Thymus (tissue), 11 donors: ENCODE results near the gene IGSF21. TPM values are rescaled to one million over a fixed set of nuclear protein-coding genes. Genes with fewer than 3 reads are reported as not detected.

Source experiments
- DNase-seq, 9 donors: peaks; one replicate each; pipeline ENCODE4 v3.0.0-alpha.2; 2013; ENCODE audit warnings: low spot score in 9 of 9, low read depth in 6 of 9, missing footprints in 1 of 9
- H3K27ac ChIP-seq, 2 donors: one replicate each; pipeline ENCODE4 v1.5.1; 2013; ENCODE audit warnings: control low read depth in 1 of 2, low read depth in 1 of 2, low read length in 1 of 2, mild to moderate bottlenecking in 1 of 2, moderate library complexity in 1 of 2
- H3K27me3 ChIP-seq, 2 donors: one replicate each; pipeline ENCODE4 v1.5.1; 2013; ENCODE audit warnings: low read length in 1 of 2; ENCODE audit not compliant: control insufficient read depth in 2 of 2, insufficient read depth in 1 of 2
- H3K36me3 ChIP-seq, 2 donors: one replicate each; pipeline ENCODE4 v1.5.1; 2013; ENCODE audit warnings: low read length in 1 of 2, mild to moderate bottlenecking in 1 of 2, moderate library complexity in 1 of 2; ENCODE audit not compliant: control insufficient read depth in 2 of 2, insufficient read depth in 2 of 2
- H3K4me1 ChIP-seq, 2 donors: one replicate each; pipeline ENCODE4 v1.5.1; 2013; ENCODE audit warnings: low read length in 2 of 2; ENCODE audit not compliant: control insufficient read depth in 2 of 2, insufficient read depth in 2 of 2
- H3K4me3 ChIP-seq, 2 donors: one replicate each; pipeline ENCODE4 v1.5.1; 2013; ENCODE audit warnings: low read length in 2 of 2, control low read depth in 1 of 2, mild to moderate bottlenecking in 1 of 2
- H3K9me3 ChIP-seq, 2 donors: one replicate each; pipeline ENCODE4 v1.5.1; 2013; ENCODE audit warnings: low read length in 1 of 2, mild to moderate bottlenecking in 1 of 2; ENCODE audit not compliant: control insufficient read depth in 2 of 2, insufficient read depth in 1 of 2
- WGBS: extraction: QIAGEN DNeasy Blood & Tissue Kit; methylation state at CpG from one replicate; pipeline ENCODE4 v1.1.7; 2013; 5-methylcytosine and 5-hydroxymethylcytosine counted together
- polyA plus RNA-seq: library from polyadenylated mRNA; stranded (reverse); fragments of 200-250 nt; gene quantifications from one replicate; pipeline ENCODE4 v1.2.3, GENCODE V29; 2013
- total RNA-seq: library from RNA; stranded (reverse); fragments of 120-200 nt; gene quantifications from one replicate; pipeline ENCODE4 v1.2.4, GENCODE V29; 2013
- donor health status: healthy.

Gene IGSF21
- total and polyA plus RNA-seq, 2 donors: 0.85 to 2.1 TPM

- Histone ChIP-seq H3K4me1 (no peaks in the 10 kb centered on the region), H3K27me3 (peaks cover 0 to 13% of the 10 kb centered on the region in 2 donors), H3K9me3 (no peaks in the 10 kb centered on the region), H3K27ac (no peak overlapping the region), H3K36me3 (no peaks in the 10 kb centered on the region), H3K4me3 (no peak overlapping the region)
- DNase-seq: no peak
- 88% methylated on average over 6 of the region's 6 CpGs for WGBS
Observed at GRCh38 chr1:18387307-18387706, 279.7 kb downstream of the IGSF21 start.

GRCh38 chr1:18390953-18391352, 283.4 kb downstream of the IGSF21 start:
- no peaks in the 10 kb centered on the region for H3K4me1 ChIP-seq
- DNase-seq: no peak
- 86% methylated on average over 11 of the region's 11 CpGs for WGBS
- H3K36me3 ChIP-seq: no peaks in the 10 kb centered on the region
- no peak overlapping the region for H3K4me3 ChIP-seq
- no peak overlapping the region for H3K27ac ChIP-seq
- H3K9me3 ChIP-seq: no peaks in the 10 kb centered on the region
- peaks cover 0 to 5% of the 10 kb centered on the region in 2 donors for H3K27me3 ChIP-seq

GRCh38 chr1:18394563-18395156, 287.1 kb downstream of the IGSF21 start:
- DNase-seq: no peak
- H3K27me3 ChIP-seq: no peaks in the 10 kb centered on the region
- H3K4me3 ChIP-seq: no peak overlapping the region
- no peaks in the 10 kb centered on the region for H3K4me1 ChIP-seq
- no peak overlapping the region for H3K27ac ChIP-seq
- WGBS: 93% methylated on average over 9 of the region's 9 CpGs
- no peaks in the 10 kb centered on the region for H3K36me3 ChIP-seq
- H3K9me3 ChIP-seq: no peaks in the 10 kb centered on the region

GRCh38 chr1:18396247-18396980, 288.8 kb downstream of the IGSF21 start:
- H3K27ac ChIP-seq: no peak overlapping the region
- no peak for DNase-seq
- H3K4me1 ChIP-seq: no peaks in the 10 kb centered on the region
- 78% methylated on average over 7 of the region's 7 CpGs for WGBS
- no peaks in the 10 kb centered on the region for H3K27me3 ChIP-seq
- no peak overlapping the region for H3K4me3 ChIP-seq
- H3K36me3 ChIP-seq: no peaks in the 10 kb centered on the region
- H3K9me3 ChIP-seq: no peaks in the 10 kb centered on the region

DNA sequence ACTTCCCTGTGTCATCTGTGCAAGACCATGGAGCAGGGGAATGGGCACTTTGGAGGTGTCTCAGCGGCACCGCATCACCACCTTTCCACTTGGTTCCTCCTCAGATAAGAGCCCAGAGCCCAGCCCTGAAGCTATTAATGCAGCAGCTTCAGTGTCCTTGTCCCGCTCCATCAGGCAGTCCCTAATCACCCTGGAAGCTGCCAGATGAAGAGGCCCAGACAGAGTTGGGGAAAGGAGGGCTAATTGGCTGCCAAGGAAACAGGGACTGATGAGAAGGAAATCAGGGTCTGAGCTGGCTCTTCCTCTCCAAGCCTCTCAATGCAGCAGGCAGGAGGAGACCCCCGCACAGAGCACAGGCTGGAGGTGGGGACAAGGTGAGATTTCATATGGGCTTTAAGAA, 290.0 kb downstream of the IGSF21 start:
- Histone ChIP-seq H3K4me1 (no peaks in the 10 kb centered on the region), H3K9me3 (no peaks in the 10 kb centered on the region), H3K36me3 (no peaks in the 10 kb centered on the region), H3K4me3 (no peak overlapping the region), H3K27ac (no peak overlapping the region), H3K27me3 (no peaks in the 10 kb centered on the region)
- DNase-seq: no peak
- 52% methylated on average over 4 of the region's 4 CpGs for WGBS

- no peaks in the 10 kb centered on the region for H3K9me3 ChIP-seq
- H3K27me3 ChIP-seq: no peaks in the 10 kb centered on the region
- no peaks in the 10 kb centered on the region for H3K4me1 ChIP-seq
- no peak overlapping the region for H3K27ac ChIP-seq
- no peak overlapping the region for H3K4me3 ChIP-seq
- DNase-seq: no peak
- H3K36me3 ChIP-seq: no peaks in the 10 kb centered on the region
- WGBS: 65% methylated on average over 5 of the region's 5 CpGs
Observed at GRCh38 chr1:18398791-18399530, 291.4 kb downstream of the IGSF21 start.

DNA sequence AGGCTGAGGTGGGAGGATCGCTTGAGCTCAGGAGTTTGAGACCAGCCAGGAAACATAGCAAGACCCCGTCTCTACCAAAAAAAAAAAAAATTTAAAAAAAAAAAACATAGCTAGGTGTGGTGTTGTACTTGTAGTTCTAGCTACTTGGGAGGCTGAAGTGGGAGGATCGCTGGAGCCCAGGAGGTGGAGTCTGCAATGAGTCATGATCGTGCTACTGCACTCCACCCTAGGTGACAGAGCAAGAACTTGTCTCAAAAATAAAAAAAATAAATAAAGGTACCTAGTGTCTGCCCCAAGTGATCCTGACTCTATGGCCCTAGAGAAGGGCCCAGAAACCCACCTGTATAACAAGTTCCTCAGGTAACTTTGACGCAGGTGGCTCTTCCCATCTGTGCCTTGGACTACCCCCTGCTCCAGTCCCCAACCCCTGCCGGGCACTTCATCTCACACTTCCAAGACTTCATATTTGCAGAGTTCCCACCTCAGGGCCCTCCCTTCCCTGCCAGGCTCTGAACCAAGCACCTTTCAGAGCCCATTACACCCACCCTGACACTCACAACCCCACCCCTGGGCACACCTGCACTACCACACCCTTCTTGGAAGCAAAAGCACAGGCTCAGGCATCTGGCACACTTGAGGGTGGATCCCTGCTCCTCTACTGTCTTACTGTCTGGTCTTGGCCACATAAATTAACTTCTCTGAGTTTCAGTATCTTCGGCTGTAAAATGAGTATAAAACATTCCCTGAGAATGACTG, 292.9 kb downstream of the IGSF21 start:
- Histone ChIP-seq H3K9me3 (no peaks in the 10 kb centered on the region), H3K27me3 (no peaks in the 10 kb centered on the region), H3K27ac (no peak overlapping the region), H3K36me3 (no peaks in the 10 kb centered on the region), H3K4me3 (no peak overlapping the region), H3K4me1 (no peaks in the 10 kb centered on the region)
- 92% methylated on average over 7 of the region's 7 CpGs for WGBS
- no peak for DNase-seq

- Histone ChIP-seq H3K4me3 (no peak overlapping the region), H3K4me1 (no peaks in the 10 kb centered on the region), H3K27ac (no peak overlapping the region), H3K27me3 (no peaks in the 10 kb centered on the region), H3K36me3 (no peaks in the 10 kb centered on the region), H3K9me3 (no peaks in the 10 kb centered on the region)
- WGBS: 88% methylated on average over 3 of the region's 3 CpGs
- no peak for DNase-seq
Observed at GRCh38 chr1:18401921-18402320, 294.3 kb downstream of the IGSF21 start.

DNA sequence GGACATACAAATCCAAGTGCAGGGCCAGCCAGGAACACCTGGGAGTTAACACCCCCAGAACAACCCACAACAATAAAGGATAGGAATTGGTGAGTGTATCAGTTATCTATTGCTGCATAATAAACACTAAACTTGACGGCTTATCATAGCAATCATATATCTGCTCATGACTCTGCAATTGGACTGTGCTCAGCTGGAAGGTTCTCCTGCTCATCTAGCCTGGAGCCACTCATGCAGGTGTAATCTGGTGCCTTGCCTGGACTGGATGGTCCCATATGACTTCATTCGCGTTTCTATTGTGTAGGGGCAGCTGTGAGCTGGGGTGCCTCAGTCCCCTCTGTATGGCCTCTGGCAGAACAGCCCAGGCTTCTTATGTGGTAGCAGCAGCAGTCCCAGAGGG, 296.9 kb downstream of the IGSF21 start:
- DNase-seq: no peak
- no peaks in the 10 kb centered on the region for H3K4me1 ChIP-seq
- H3K4me3 ChIP-seq: no peak overlapping the region
- H3K36me3 ChIP-seq: no peaks in the 10 kb centered on the region
- no peak overlapping the region for H3K27ac ChIP-seq
- no peaks in the 10 kb centered on the region for H3K27me3 ChIP-seq
- no peaks in the 10 kb centered on the region for H3K9me3 ChIP-seq
- WGBS: 63% methylated on average over 3 of the region's 3 CpGs
